22Rv1 (cell line): ENCODE measurements around the gene SLC2A13.
A peak's percentile ranks its signal among the peaks of the same experiment; 100 is the strongest.
"Not testable (repeated sequence)": the region's sequence is repeated elsewhere in the genome, so short reads cannot be mapped to it uniquely, and the experiment has no call there.

Experiments used
- H3K27ac ChIP-seq: fragments of 450-650 bp; 2 replicates; pipeline ENCODE4 v1.5.1; 2017
- ZFX ChIP-seq: fragments of 450-650 bp; IDR thresholded peaks from 2 replicates; pipeline ENCODE4 v1.6.1; 2017; ENCODE audit warnings: antibody characterized with exemption, borderline replicate concordance
- TF ChIP-seq, protein P1 (sequence below): fragments of 450-650 bp; IDR thresholded peaks from 2 replicates; pipeline ENCODE4 v1.5.1; 2017; ENCODE audit warnings: mild to moderate bottlenecking

Gene SLC2A13

DNA sequence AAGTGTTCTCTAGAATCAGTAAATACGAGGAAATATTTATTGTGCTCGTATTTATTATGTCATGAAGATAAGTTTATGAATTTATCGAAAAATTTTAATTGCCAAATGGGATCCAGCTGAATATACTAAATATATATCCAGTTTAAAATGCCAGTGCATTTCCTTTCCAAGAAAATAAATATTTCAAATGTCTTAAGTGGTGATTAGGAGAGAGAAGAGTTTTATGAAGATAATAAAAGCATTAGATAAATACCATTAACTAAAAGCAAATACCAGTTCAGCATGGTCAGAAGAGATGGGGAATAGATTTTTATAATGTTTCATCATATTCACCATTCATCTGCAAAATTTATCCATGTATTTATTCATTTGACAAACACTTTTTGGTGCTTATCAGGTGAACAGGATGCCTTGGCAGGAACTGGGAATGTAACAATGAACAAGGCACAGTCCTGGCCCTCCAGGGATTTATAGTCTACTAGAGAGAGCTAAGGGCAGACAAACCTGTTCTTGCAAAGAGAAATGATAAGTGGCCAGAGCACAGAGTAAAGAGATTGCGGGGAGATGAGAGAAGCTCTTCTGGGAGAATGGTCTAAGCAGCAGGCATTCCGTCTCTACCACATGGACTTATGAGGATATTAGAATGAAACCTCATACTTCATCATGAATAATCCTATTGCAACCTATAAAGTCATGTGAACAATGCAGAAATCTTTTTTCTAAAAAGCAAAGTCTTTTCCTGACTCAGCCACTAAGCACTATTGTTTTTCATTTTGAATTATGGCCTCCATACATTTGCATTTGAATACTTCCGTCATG lies 342.6 kb downstream of the SLC2A13 start:
- TF ChIP-seq ZFX, result no peak
- TF ChIP-seq, protein P1, sequence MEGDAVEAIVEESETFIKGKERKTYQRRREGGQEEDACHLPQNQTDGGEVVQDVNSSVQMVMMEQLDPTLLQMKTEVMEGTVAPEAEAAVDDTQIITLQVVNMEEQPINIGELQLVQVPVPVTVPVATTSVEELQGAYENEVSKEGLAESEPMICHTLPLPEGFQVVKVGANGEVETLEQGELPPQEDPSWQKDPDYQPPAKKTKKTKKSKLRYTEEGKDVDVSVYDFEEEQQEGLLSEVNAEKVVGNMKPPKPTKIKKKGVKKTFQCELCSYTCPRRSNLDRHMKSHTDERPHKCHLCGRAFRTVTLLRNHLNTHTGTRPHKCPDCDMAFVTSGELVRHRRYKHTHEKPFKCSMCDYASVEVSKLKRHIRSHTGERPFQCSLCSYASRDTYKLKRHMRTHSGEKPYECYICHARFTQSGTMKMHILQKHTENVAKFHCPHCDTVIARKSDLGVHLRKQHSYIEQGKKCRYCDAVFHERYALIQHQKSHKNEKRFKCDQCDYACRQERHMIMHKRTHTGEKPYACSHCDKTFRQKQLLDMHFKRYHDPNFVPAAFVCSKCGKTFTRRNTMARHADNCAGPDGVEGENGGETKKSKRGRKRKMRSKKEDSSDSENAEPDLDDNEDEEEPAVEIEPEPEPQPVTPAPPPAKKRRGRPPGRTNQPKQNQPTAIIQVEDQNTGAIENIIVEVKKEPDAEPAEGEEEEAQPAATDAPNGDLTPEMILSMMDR, result no peak
- H3K27ac ChIP-seq, result no peak overlapping the region

DNA sequence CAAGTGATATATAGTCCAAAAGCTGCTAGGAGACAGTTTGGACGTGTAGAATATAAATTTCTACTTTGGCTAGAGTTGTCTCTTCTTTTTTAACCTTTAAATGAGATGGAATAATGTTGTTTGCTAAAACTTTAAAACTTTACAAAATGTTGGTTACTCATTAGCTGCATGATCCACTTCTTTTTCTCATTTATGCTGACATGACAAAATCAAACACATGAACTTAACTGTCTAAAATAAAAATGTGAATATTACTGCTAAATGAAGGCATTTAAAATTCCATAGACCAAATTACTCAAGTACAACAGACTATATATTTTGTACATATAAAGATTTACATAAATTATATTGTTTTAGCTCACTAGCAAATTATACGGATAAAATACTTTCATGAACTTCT lies 350.4 kb downstream of the SLC2A13 start:
- no peak overlapping the region for H3K27ac ChIP-seq
- TF ChIP-seq ZFX, result no peak

DNA sequence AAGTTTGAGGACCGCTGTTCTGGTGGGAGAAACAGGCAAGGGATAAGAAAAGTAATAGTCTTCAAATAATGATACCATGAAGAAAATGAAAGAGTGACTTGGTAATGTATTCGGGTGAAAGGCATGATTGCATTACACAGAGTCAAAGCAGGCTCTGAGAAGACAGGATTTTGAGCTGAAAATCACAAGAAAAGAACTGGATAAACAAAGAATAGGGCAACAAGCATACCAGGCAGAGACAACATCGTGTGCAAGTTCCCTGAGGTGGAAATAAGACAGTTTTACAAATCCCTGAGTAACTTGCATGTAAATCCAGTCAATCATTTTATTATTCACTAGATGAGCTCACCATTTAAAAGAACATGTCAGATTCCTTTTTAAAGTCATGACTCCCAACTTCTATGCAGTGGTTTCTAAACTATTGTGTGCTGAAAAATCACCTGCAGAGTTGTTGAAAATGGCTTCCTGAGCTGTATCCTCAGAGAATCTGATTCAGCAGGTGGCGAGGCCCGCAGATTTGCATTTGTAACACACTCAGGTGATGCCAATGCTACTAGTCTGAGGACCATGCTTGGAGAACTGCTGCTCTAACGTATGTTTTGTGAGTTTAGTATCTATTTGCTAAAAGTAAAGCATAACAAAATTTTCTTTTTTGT lies 353.3 kb downstream of the SLC2A13 start:
- no peak overlapping the region for H3K27ac ChIP-seq
- TF ChIP-seq, protein P1, result no peak
- no peak for TF ChIP-seq ZFX

DNA sequence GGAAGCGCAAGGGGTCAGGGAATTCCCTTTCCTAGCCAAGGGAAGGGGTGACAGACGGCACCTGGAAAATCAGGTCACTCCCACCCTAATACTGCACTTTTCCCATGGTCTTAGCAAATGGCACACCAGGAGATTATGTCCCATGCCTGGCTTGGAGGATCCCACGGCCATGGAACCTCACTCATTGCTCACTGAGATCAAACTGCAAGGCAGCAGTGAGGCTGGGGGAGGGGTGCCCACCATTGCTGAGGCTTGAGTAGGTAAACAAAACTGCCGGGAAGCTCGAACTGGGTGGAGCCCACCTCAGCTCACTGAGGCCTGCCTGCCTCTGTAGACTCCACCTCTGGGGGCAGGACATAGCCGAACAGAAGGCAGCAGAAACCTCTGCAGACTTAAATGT lies 359.7 kb downstream of the SLC2A13 start:
- not testable (repeated sequence) for H3K27ac ChIP-seq

DNA sequence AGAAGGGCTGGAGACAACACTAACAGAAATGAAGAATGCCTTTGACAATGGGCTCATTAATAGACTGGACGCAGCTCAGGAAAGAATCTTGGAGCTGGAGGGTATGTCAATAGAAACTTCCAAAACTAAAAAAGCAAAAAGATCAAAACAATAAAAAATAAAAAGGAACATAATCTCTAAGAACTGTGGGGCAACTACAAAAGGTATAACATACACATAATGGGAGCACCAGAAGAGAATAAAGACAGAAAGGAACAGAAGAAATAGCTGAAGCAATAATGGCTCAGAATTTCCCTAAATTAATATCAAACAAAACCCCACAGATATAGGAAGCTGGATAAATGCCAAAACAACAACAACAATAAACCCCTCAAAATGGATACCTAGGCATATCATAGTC lies 362.2 kb downstream of the SLC2A13 start:
- H3K27ac ChIP-seq, result no peak overlapping the region
- TF ChIP-seq, protein P1, result no peak
- TF ChIP-seq ZFX, result no peak

DNA sequence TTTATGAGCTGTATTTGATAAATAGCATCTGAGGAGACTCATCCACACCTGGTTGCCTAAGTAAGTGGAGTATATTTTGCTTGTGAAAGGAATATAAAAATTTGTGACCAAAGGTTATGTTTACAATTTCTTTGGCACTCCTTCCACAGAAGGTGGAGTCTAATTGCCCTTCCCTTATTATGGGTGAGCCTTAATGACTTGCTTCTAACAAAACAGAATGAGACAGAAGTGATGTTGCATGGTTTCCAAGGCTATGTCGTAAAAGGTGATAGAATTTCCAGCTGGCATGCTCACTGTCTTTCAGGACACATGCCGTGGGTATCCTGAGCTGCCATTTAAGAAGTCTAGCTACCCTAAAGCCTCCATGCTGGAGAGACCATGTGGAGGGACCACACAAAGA lies 369.5 kb downstream of the SLC2A13 start:
- TF ChIP-seq ZFX, result no peak
- TF ChIP-seq, protein P1, result no peak
- peak overlapping the region; percentile 43 for H3K27ac ChIP-seq

DNA sequence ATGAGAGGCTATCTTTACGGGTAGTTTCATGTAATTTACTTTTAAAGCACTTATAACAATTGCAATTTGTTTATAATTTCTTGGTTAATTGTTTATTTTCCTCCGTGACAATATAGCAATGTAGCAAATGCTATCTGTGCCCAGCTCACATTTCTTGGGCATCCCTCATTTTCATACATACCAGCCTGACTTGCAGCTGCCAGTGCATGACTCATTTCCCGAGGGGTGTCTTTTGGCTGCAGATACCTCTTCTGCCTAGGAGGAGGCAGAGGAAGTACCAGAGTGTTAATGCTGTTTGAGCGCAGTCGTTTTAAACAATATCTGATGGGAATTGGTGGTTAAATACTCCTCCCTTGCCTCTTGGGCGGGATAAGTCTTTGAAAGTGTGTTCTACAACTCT lies 382.1 kb downstream of the SLC2A13 start:
- no peak overlapping the region for H3K27ac ChIP-seq
- TF ChIP-seq, protein P1, result no peak
- TF ChIP-seq ZFX, result no peak

DNA sequence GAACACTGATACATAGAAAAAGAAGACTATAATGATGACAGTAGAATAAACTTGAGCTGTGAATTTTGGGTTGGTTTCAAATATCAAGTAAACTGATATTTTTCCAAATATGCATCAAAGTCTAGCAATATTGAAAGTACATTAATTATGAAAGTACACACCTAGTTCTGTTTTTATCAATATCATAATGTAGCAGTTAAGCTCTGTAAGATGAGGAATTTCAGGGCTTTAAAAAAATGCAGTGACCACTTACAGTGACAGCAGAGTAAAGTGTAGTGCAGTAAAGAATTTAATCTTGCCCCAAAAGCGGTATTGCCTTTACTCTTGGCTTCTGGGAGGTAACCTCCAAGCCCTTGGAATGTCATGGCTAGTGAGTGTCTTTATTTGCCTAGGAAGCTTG lies 383.4 kb downstream of the SLC2A13 start:
- TF ChIP-seq, protein P1, result no peak
- no peak for TF ChIP-seq ZFX
- no peak overlapping the region for H3K27ac ChIP-seq
